A549 (cell line): ENCODE results near the gene SUGCT.

ENCODE experiments used
- CBX2 ChIP-seq: fragments of 200-600 bp; sonication (generic); IDR thresholded peaks from 2 replicates; pipeline ENCODE4 v1.6.1; 2016; ENCODE audit warnings: low read depth, mild to moderate bottlenecking, borderline replicate concordance
- CTCF ChIP-seq: fragments of >200 bp; sonication (Bioruptor Twin); formaldehyde crosslinking; IDR thresholded peaks from 3 replicates; pipeline ENCODE4 v1.5.1; 2016
- ESRRA ChIP-seq: fragments of 150-350 bp; IDR thresholded peaks from 2 replicates; pipeline ENCODE4 v1.6.1; 2014; ENCODE audit warnings: mild to moderate bottlenecking, low read length, borderline replicate concordance
- NR3C1 ChIP-seq: fragments of >200 bp; sonication (Bioruptor Twin); formaldehyde crosslinking; IDR thresholded peaks from 3 replicates; pipeline ENCODE4 v1.6.1; 2017

- TF ChIP-seq ESRRA (no peak), CTCF (no peak), NR3C1 (no peak), CBX2 (no peak)
Observed at GRCh38 chr7:40092182-40092581, 42.6 kb upstream of the SUGCT start.
